HCT116 (cell line): ENCODE data around the gene PTDSS2. TPM values are rescaled to one million over a fixed set of nuclear protein-coding genes. Genes with fewer than 3 reads are reported as not detected.

Experiments used
- ATAC-seq: fragments of 200-7000 bp; cut with Tn5 transposase; 2 replicates; pipeline ENCODE4 v1.9.1; 2020; ENCODE audit warnings: mild to moderate bottlenecking, moderate library complexity
- BruUV-seq: library from RNA; stranded (reverse); fragments of 400-500 nt; replicated peaks from 2 replicates; lab custom pipeline; 2021; lab: Mats Ljungman, UMichigan
- CTCF ChIA-PET: fragments of 300-600 bp; sonication (Branson Sonifier 250); formaldehyde crosslinking; loops from one replicate; lab custom pipeline; 2021; ENCODE audit warnings: antibody characterized with exemption; lab: Charles Lee
- POLR2A ChIA-PET: fragments of 300-600, 350-600 bp; sonication (Branson Sonifier 250); formaldehyde crosslinking; loops from one replicate; lab custom pipeline; 2021; ENCODE audit warnings: antibody characterized with exemption; lab: Charles Lee
- RAD21 ChIA-PET, 2 experiments: fragments of 300-600 bp; sonication (Branson Sonifier 250); formaldehyde crosslinking; loops; one replicate each; lab custom pipeline; 2023; ENCODE audit warnings: low total read pairs in 2 of 2; ENCODE audit not compliant: uncharacterized antibody in 2 of 2, unreplicated experiment in 2 of 2, low non-redundant PET in 1 of 2; lab: Charles Lee
- DNase-seq: peaks from one replicate; pipeline ENCODE4 v3.0.0-alpha.2; 2010; ENCODE audit warnings: low read depth, low spot score
- H2AFZ ChIP-seq: fragments of 200-600 bp; shearing (Covaris generic), sonication (generic); 2 replicates; pipeline ENCODE4 v1.6.1; 2017; ENCODE audit warnings: low read depth, mixed run types, mixed read lengths, antibody characterized with exemption, low read length; ENCODE audit not compliant: poor library complexity, severe bottlenecking
- H3K27ac ChIP-seq: 2 replicates; pipeline ENCODE4 v1.5.1; 2012; ENCODE audit warnings: low read depth, low read length
- H3K27me3 ChIP-seq: fragments of 200-600 bp; sonication (generic); 2 replicates; pipeline ENCODE4 v1.6.1; 2016; ENCODE audit warnings: mixed run types, low read length, mixed read lengths; ENCODE audit not compliant: insufficient read depth
- H3K36me3 ChIP-seq, 2 experiments: fragments of 200-500 bp in 1 of 2; fragments of 200-600 bp in 1 of 2; sonication (Bioruptor generic) in 1 of 2; sonication (generic) in 1 of 2; 2 replicates each; pipeline versions ENCODE4 v1.5.1 to v1.6.1; 2014 to 2016; ENCODE audit warnings: low read length in 2 of 2, inconsistent platforms in 1 of 2, mixed read lengths in 1 of 2, mixed run types in 1 of 2; ENCODE audit not compliant: insufficient read depth in 2 of 2, control insufficient read depth in 1 of 2
- H3K4me1 ChIP-seq, 2 experiments: fragments of 200-600 bp in 1 of 2; sonication (generic) in 1 of 2; 2 replicates each; pipeline versions ENCODE4 v1.5.1 to v1.6.1; 2012 to 2017; ENCODE audit warnings: low read length in 2 of 2, inconsistent platforms in 1 of 2, mild to moderate bottlenecking in 1 of 2, mixed read lengths in 1 of 2, mixed run types in 1 of 2, moderate library complexity in 1 of 2; ENCODE audit not compliant: insufficient read depth in 2 of 2, control insufficient read depth in 1 of 2
- H3K4me2 ChIP-seq: fragments of 200-600 bp; sonication (generic); 2 replicates; pipeline ENCODE4 v1.6.1; 2017; ENCODE audit warnings: mixed run types, low read length, mixed read lengths
- H3K4me3 ChIP-seq, 2 experiments: fragments of 200-600 bp in 1 of 2; sonication (generic) in 1 of 2; replicated peaks in 1 of 2; 2 replicates each; pipeline ENCODE4 v1.5.1; 2011 to 2016; ENCODE audit warnings: low read length in 2 of 2, control low read depth in 1 of 2, low read depth in 1 of 2, mild to moderate bottlenecking in 1 of 2, mixed read lengths in 1 of 2, mixed run types in 1 of 2
- H3K79me2 ChIP-seq: fragments of 200-600 bp; sonication (generic); 2 replicates; pipeline ENCODE4 v1.6.1; 2017; ENCODE audit warnings: mild to moderate bottlenecking, mixed run types, low read length, moderate library complexity, mixed read lengths; ENCODE audit not compliant: insufficient read depth
- H3K9ac ChIP-seq: fragments of 200-600 bp; sonication (generic); 2 replicates; pipeline ENCODE4 v1.6.1; 2016; ENCODE audit warnings: low read length, mixed read lengths
- H3K9me2 ChIP-seq: fragments of 200-600 bp; sonication (generic), shearing (Covaris generic); 2 replicates; pipeline ENCODE4 v1.6.1; 2017; ENCODE audit warnings: mixed run types, mild to moderate bottlenecking, moderate library complexity; ENCODE audit not compliant: insufficient read depth
- H3K9me3 ChIP-seq, 2 experiments: fragments of 200-500 bp in 1 of 2; fragments of 200-600 bp in 1 of 2; sonication (Bioruptor generic) in 1 of 2; sonication (generic) in 1 of 2; 2 replicates each; pipeline ENCODE4 v1.6.1; 2014 to 2017; ENCODE audit warnings: low read length in 2 of 2, mixed read lengths in 2 of 2, inconsistent platforms in 1 of 2, low read depth in 1 of 2, mild to moderate bottlenecking in 1 of 2, mixed run types in 1 of 2, moderate library complexity in 1 of 2; ENCODE audit not compliant: control insufficient read depth in 1 of 2, insufficient read depth in 1 of 2
- H4K20me1 ChIP-seq: fragments of 200-600 bp; sonication (generic), shearing (Covaris generic); 2 replicates; pipeline ENCODE4 v1.6.1; 2017; ENCODE audit warnings: mixed run types, mild to moderate bottlenecking, moderate library complexity; ENCODE audit not compliant: insufficient read depth
- ELF1 ChIP-seq: IDR thresholded peaks from 2 replicates; pipeline ENCODE4 v1.6.1; 2012; ENCODE audit warnings: low read depth, borderline replicate concordance
- REST ChIP-seq: IDR thresholded peaks from 2 replicates; pipeline ENCODE4 v1.6.1; 2012; ENCODE audit warnings: low read depth
- SIN3A ChIP-seq: IDR thresholded peaks from 2 replicates; pipeline ENCODE4 v1.6.1; 2012; ENCODE audit warnings: low read depth
- SP1 ChIP-seq: IDR thresholded peaks from 2 replicates; pipeline ENCODE4 v1.6.1; 2012; ENCODE audit warnings: low read depth
- TCF7L2 ChIP-seq: IDR thresholded peaks from 2 replicates; pipeline ENCODE4 v1.7.0; 2011; ENCODE audit warnings: borderline replicate concordance, inconsistent platforms; ENCODE audit not compliant: insufficient read depth, insufficient read length; ENCODE audit errors: extremely low read depth
- YY1 ChIP-seq: IDR thresholded peaks from 2 replicates; pipeline ENCODE4 v1.6.1; 2011; ENCODE audit warnings: low read length, low read depth, moderate library complexity, mild to moderate bottlenecking; ENCODE audit not compliant: insufficient replicate concordance; ENCODE audit errors: extremely low read depth
- ZNF274 ChIP-seq: fragments of 200-500 bp; sonication (Bioruptor generic); IDR thresholded peaks from 2 replicates; pipeline ENCODE4 v1.6.1; 2014; ENCODE audit warnings: mild to moderate bottlenecking, low read depth, low read length, inconsistent platforms
- intact Hi-C: fragments of 100-400 bp; cut with micrococcal nuclease; formaldehyde crosslinking; loops from 2 replicates; pipeline ENCODE4 v1.10.0; 2022
- total RNA-seq: library from RNA; stranded (reverse); gene quantifications from one replicate; pipeline ENCODE4 v1.2.1, GENCODE V29; 2021; ENCODE audit not compliant: unreplicated experiment
- TF ChIP-seq, protein P1 (sequence below): IDR thresholded peaks from 2 replicates; pipeline ENCODE4 v1.6.1; 2012
- TF ChIP-seq, protein P2 (sequence below): IDR thresholded peaks from 2 replicates; pipeline ENCODE4 v1.6.1; 2012

The PTDSS2 gene
- total RNA-seq, 1 experiment from 2014 or later, result 40.1 TPM

GRCh38 chr11:414318-414857, 35.7 kb upstream of the PTDSS2 start:
- POLR2A ChIA-PET, result interaction anchor here (0.6 kb wide), 1 partner anchor 37 kb away, joined by 3 read pairs; no protein-coding TSS in a partner anchor
- no TSS peak for BruUV-seq
- no peak overlapping the region for H3K4me2 ChIP-seq
- no peak overlapping the region for H3K9ac ChIP-seq
- DNase-seq (no peak), ATAC-seq (no peak)
- H2AFZ ChIP-seq, result no peak overlapping the region
- no peak overlapping the region for H3K27ac ChIP-seq
- H3K27me3 ChIP-seq, result no peaks in the 10 kb centered on the region
- no peaks in the 10 kb centered on the region for H3K9me2 ChIP-seq
- intact Hi-C loops, result no loop called here
- CTCF ChIA-PET, result no interaction called here
- H4K20me1 ChIP-seq, result no peaks in the 10 kb centered on the region
- H3K4me3 ChIP-seq, result no peak overlapping the region
- no peaks in the 10 kb centered on the region for H3K36me3 ChIP-seq
- peaks cover 19 to 42% of the 10 kb centered on the region in 2 experiments for H3K4me1 ChIP-seq
- TF ChIP-seq SIN3A (no peak), ELF1 (no peak), YY1 (no peak), REST (no peak), TCF7L2 (no peak), ZNF274 (no peak), SP1 (no peak)
- TF ChIP-seq, protein P1, sequence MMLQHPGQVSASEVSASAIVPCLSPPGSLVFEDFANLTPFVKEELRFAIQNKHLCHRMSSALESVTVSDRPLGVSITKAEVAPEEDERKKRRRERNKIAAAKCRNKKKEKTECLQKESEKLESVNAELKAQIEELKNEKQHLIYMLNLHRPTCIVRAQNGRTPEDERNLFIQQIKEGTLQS, result no peak
- TF ChIP-seq, protein P2, sequence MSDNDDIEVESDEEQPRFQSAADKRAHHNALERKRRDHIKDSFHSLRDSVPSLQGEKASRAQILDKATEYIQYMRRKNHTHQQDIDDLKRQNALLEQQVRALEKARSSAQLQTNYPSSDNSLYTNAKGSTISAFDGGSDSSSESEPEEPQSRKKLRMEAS, result no peak
- RAD21 ChIA-PET, result no interaction called here
- no peaks in the 10 kb centered on the region for H3K9me3 ChIP-seq
- no peaks in the 10 kb centered on the region; the same call in 1 of the 2 replicates for H3K79me2 ChIP-seq
